Mesenteric fat pad (tissue), 1 donor: ENCODE results near the gene DOK6. TPM values are rescaled to one million over a fixed set of nuclear protein-coding genes. Genes with fewer than 3 reads are reported as not detected.
"Not testable (repeated sequence)": the region's sequence is repeated elsewhere in the genome, so short reads cannot be mapped to it uniquely, and the experiment has no call there.

Experiments
- DNase-seq: peaks from one replicate; pipeline ENCODE4 v3.0.0-alpha.2; 2020; ENCODE audit warnings: low spot score
- long read RNA-seq: library from polyadenylated mRNA; unstranded; transcript quantifications from one replicate; pipeline ENCODE4 v2.0.0, GENCODE V29; 2020
- total RNA-seq: library from RNA; stranded (reverse); fragmentation: NEBNext Ultra II Directional; extraction: Animal tissue kit (Norgen Biotek cat#: 25700); gene quantifications from one replicate; pipeline ENCODE4 v1.2.1, GENCODE V29; 2021
- donor health status: DM: yes; HTN: yes; CAD: no.

Gene DOK6
- 1.6 TPM for total RNA-seq
- long read RNA-seq: 0 reads

GRCh38 chr18:69400253-69400975 is at the start of gene DOK6:
DOK6 (plus strand) TSS chr18:69400888.
- no peak for DNase-seq

- DNase-seq: no peak
Measured at GRCh38 chr18:69353023-69353422, 47.7 kb upstream of the DOK6 start.

DNA sequence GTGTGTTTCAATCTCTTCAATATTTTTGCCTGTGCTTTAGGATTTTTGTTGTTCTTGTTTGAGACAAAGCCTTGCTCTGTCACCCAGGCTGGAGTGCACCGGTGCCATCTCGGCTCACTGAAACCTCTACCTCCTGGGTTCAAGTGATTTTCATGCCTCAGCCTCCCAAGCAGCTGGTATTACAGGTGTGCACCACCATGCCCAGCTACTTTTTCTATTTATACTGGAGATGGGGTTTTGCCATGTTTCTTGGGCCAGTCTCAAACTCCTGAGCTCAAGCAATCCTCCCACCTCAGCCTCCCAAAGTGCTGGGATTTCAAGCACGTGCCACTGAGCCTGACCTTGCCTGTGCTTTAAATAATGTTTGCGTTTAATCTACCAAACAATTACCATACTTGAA is 43.1 kb upstream of the DOK6 start:
- DNase-seq: no peak

DNA sequence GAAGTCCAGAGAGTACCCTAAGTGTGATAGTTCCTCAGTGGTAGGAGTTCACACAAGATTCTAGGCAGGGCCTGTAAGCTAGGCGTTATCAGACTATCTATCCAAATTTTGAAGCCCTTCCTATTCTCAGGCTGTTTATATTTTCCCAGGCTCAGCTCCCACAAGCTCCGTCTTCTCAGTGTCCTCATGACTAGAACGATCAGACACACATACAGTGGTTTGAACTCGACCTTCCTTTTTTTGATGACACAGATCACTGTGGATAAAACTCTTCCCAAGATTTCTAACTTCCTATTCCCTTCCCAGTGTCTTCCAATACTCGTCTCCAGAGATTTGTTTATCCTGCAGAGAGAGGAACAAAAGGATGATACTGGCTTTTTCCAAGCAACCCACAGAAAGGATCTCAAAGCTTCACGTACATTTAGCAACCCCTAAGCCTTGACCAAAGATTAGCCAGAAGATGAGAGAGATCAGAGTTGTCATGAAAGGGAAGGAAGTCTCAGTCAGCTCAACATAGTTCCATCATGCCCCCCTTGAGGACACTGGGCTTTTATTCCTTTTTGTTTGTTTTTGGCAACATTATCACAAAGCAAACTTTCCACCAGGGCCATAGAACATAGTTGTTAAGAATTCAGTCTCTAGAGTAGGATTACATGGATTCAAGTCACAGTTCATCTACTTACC is 42.3 kb upstream of the DOK6 start:
- no peak for DNase-seq

GRCh38 chr18:69359768-69360167 is 40.9 kb upstream of the DOK6 start:
- DNase-seq: not testable (repeated sequence)

GRCh38 chr18:69364930-69365329 is 35.8 kb upstream of the DOK6 start:
- DNase-seq: no peak

- DNase-seq: no peak
Measured at GRCh38 chr18:69365658-69366057, 35.0 kb upstream of the DOK6 start.

DNA sequence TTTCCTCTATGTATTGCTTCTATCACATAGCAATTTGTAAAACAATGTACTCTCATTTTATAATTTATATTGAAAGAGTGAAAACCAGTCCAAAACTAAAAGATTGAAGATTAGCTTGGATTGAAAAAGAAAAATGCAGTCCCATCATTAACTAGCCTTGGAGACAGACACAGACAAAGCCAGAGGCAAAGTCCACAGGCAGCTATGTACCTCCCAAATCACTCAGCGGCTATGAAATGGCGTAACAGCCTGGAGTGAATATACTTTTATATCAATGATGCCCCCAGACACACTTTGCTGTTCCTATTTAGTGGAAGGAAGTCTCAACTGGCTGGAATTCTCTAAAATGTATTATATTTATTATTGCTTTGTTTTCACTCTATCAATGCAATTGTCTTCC is 33.6 kb upstream of the DOK6 start:
- DNase-seq: no peak

DNA sequence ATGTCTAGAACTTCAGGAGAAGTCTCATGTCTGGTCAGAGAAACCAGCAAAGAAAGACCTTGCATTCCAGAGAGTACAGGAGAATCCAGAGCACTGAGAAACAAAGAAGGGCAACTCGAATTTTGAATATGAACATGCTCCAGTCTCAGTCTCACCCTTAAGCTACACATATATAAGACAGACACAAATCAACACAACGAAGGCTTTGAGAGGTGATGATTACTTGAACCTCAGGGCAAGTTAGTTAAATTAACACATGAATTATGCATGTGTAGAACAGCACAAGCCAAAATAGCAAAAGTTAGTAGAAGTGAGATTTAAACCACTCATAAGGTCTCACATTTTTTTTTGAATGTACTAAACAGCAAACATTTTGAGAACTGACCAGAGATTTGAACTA is 29.0 kb upstream of the DOK6 start:
- no peak for DNase-seq

DNA sequence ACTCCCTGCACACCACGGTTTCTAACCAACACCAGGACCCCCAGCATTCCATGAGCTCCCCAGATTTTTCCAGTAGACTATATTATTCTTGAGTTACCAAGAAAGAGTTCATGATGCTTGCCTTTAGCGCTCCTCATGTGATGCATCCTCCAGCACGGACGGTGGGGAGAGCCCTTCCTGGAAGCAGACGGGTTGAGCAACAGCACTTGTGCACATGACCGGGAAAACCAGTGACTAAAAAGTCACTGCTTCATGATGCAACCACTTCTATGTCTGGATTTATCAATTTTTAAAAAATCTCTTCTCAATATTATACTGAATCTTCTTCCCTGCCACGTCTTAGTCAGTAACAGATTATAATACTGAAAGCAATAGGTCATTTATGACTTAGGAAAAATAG is 20.4 kb upstream of the DOK6 start:
- DNase-seq: no peak

GRCh38 chr18:69383186-69383585 is 17.5 kb upstream of the DOK6 start:
- no peak for DNase-seq

DNA sequence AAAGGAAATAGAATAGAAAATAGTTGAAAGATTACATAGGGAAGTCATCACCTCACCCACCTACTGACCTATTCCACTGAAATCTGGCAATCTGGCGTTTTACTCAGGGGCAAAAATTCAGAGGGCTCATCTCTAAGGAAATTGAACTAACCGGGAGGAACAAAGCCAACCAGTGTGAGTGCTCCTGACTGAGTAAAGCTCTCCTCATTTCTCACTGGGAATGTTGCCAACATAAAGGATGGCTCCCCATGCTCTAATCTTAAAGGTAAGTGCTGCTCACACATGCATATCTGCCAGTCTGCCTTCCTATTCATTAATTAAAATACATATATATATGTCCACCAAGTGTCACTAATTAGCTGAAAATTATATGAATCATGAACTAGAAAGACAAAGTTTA is 13.5 kb upstream of the DOK6 start:
- DNase-seq: no peak

DNA sequence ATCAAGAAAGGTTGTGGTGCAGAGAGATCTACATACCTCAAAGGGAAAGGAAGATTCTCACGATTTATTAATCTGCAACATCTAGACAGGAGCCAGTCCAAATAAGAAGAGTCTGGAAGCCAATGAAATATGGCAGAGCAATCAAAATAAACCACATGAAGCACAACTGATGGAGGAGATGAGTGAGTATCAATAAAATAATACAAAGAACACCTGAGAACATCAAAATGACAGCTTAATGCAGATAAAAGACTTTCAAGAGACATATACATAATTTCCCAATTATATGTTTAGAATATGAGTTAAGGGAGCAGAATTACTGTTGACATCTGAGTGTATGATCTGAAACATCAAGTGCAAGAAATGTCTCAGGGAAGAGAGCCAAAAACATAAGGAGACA is 12.5 kb upstream of the DOK6 start:
- no peak for DNase-seq

DNA sequence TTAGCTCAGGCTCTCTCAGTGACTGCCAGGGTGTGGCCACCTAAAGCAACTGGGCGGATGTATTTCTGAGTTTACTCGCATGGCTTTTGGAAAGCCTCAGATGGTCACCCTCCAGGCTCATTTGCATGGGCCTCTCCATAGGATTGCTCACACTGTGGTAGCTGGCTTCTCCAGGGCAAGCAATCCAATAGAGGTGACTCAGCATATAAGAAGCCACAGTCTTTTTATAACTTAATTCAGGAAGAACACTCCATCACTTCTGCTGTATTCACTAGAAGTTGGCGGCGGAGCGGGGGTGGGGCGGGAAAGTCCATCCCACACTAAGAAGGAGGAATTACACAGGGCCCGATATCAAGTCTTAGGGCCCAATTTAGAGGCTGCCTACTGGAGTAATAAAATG is 3.6 kb upstream of the DOK6 start:
- DNase-seq: no peak

DNA sequence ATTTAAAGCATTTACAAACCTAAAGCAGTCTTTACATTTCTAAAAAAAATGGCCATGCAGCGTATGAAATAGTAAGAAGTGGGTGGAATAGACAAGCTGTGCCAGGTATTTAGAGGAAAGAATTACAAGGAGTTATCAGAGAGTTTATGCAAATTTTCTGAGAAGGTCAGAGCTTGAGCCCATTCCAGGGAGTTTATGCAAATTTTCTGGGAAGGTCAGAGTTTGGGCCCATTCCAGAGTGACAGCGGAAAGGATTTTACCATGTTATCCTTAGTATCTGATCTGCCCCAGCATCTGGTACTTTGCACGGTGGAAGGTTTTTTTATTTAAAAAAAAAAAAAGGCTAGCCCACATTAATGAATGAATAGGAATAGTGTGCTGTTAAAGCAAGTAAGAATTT is 1.4 kb upstream of the DOK6 start:
- no peak for DNase-seq

GRCh38 chr18:69400976-69401225 is 213 bp downstream of the DOK6 start:
- DNase-seq: no peak

DNA sequence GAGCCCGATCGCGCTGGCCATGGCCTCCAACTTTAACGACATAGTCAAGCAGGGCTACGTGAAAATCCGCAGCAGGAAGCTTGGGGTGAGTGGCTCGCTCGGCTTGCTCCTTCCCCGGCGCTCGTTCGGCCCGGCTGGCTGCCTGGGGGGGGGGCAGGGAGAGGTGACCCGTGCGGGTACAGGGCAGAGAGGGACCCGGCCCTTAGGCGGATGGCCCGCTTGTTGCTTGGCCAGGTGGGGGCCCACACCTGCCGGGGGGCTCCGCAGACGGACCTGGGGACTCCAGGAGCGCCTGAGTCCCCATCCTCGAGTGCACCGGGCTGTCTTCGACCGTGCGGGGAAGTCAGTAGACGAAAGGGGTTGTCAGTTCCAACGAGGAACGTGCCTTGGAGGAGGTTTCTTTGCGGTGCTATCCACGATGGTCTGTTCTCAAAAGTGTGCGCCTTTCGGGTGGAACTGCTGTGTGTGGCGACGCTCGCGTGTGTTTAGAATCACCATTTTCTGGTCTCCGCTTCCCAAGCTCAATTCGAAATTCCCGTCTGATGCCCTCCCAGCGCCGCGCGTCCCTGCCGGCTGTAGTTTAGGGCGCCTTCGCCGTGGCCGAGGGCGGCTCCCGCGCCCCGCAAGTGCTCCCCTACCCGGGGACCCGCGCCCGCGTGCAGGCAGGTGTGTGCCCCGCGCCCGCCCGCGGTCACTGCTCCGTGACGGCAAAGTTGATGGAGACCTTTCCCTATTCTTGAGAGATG is 711 bp downstream of the DOK6 start:
- DNase-seq: no peak

GRCh38 chr18:69401972-69402532 is 1.4 kb downstream of the DOK6 start:
- no peak for DNase-seq

DNA sequence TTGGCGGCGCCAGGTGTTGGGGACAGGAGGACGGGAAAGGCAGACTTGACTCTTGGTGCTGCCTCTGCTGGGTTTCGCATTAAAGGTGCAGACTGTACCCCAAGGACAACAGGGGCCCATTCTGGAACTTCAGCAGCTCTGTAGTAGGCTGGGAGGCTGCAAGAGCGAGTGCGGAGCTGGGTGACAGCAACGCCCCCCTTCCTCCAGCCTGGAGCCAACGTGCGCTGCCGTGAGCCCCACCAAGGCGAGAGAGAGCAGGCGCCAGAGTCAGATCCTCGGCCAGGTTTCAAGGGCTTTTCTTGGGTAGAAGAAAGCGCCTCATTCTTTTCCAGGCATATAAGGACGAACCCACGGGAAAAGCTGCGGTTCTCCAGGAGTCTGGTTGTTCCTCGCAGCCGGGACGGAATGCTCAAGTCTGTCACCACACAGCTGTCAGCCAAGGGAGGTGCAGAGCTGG is 1.9 kb downstream of the DOK6 start:
- no peak for DNase-seq

- no peak for DNase-seq
Measured at GRCh38 chr18:69408522-69408921, 7.8 kb downstream of the DOK6 start.

DNA sequence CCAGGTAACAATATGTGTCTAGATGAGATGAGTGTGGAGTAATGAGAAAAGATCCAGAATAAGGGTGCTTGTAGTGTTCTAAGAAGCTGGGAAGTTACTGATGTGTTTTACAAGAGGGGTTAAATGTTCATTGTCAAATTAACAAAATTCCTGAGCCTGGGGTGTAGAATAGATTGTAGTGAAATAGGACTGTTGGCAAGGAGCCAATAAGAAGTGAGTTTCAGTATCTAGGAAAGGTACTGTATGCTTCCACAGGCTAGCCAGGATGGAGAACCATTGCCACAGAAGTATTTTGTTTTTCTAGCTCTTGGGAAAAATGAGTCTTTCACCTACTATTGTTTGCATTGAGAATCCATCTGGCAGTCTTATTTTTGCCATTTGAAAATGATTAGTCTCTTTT is 10.5 kb downstream of the DOK6 start:
- no peak for DNase-seq

DNA sequence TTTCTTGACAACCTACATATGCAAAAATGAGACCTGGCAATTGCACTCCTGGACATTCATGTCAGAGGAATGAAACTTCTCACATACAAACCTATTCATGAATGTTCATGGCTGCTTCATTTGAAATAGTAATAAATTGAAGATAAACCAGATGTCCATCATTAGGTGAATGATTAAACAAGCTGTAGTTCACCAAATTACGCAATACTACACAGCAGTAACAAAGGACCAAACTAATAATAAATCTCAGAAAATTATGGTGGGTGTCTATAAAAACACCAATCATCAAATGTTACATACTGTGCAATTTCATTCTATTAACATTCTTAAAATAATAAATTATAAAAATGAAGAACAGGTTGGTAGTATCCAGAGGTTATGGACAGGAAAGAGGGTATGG is 13.5 kb downstream of the DOK6 start:
- no peak for DNase-seq
